Ovary (tissue), 3 donors: ENCODE data around the gene MYRIP.

Experiments
- CTCF ChIP-seq, 3 donors: fragments of 450-650 bp in 2 of 3; fragments of 200-600 bp in 1 of 3; IDR thresholded peaks; one replicate each; pipeline versions ENCODE4 v1.5.1 to v1.8.0; 2016 to 2022; ENCODE audit warnings: antibody characterized with exemption in 3 of 3, mild to moderate bottlenecking in 1 of 3
- EP300 ChIP-seq: sonication (generic); formaldehyde crosslinking; IDR thresholded peaks from one replicate; pipeline ENCODE4 v1.6.1; 2017; ENCODE audit warnings: antibody characterized with exemption
- donor health status: DM: no; HTN: no; CAD: no.

- TF ChIP-seq CTCF (IDR thresholded peaks at IDR 0.05): no peak
- no peak for TF ChIP-seq EP300
These were observed 153.2 kb downstream of the MYRIP start for GRCh38 chr3:39962581-39962980.
